Tibial nerve (tissue), 4 donors: ENCODE data around the gene XIRP2.

Experiments used
- CTCF ChIP-seq, 5 experiments: fragments of 200-600 bp in 3 of 5; fragments of 450-650 bp in 2 of 5; sonication (generic) in 3 of 5; IDR thresholded peaks; one replicate each; pipeline ENCODE4 v1.5.1; 2016 to 2019; ENCODE audit warnings: antibody characterized with exemption in 5 of 5, mild to moderate bottlenecking in 3 of 5, moderate library complexity in 2 of 5
- EP300 ChIP-seq, 2 donors: sonication (generic); formaldehyde crosslinking; IDR thresholded peaks; one replicate each; pipeline ENCODE4 v1.6.1; 2017; ENCODE audit warnings: antibody characterized with exemption in 2 of 2, mild to moderate bottlenecking in 1 of 2
- POLR2A ChIP-seq, 2 donors: fragments of 450-650 bp; IDR thresholded peaks; one replicate each; pipeline ENCODE4 v1.6.1; 2017; ENCODE audit warnings: antibody characterized with exemption in 2 of 2, mild to moderate bottlenecking in 2 of 2, moderate library complexity in 2 of 2

DNA sequence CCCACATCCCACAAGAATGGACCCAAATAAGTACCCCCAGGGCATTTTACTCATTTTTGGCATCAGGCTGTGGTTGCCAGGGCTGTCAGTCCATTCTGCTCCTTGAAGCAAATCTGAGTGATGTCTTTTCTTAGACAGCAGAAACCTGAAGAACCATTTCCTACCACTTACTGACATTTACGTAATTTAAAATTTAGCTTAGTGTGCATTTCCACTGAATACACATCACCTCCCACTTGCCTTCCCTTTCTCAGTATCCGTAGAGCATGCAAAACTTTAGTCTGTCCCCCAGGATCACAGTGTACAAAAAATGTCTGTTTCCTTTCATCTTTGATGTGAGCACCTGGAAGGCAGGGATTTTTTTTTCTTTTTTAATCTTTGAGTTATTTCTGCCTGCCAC lies 130.3 kb downstream of the XIRP2 start:
- no peak for TF ChIP-seq CTCF (IDR thresholded peaks at IDR 0.05)
- no peak for TF ChIP-seq POLR2A (IDR thresholded peaks at IDR 0.05)
- TF ChIP-seq EP300 (IDR thresholded peaks at IDR 0.05) = no peak
